DND-41 (cell line): Measurements from ENCODE around the gene PAX2.
A peak's percentile ranks its signal among the peaks of the same experiment; 100 is the strongest.

Source experiments
- ATAC-seq: fragments of 200-7000 bp; cut with Tn5 transposase; 3 replicates; pipeline ENCODE4 v1.9.1; 2021; ENCODE audit warnings: low read depth; ENCODE audit not compliant: insufficient read depth
- DNase-seq: peaks from one replicate; pipeline ENCODE4 v3.0.0-alpha.2; 2020
- H2AFZ ChIP-seq: 2 replicates; pipeline ENCODE4 v1.6.0; 2012; ENCODE audit warnings: low read depth, low read length
- H3K27ac ChIP-seq: 2 replicates; pipeline ENCODE4 v1.5.1; 2012; ENCODE audit warnings: low read length, inconsistent platforms
- H3K27me3 ChIP-seq: fragments of 200-600 bp; sonication (generic); 2 replicates; pipeline ENCODE4 v1.6.0; 2012; ENCODE audit warnings: low read length, mild to moderate bottlenecking, inconsistent platforms; ENCODE audit not compliant: insufficient read depth, poor library complexity
- H3K36me3 ChIP-seq: 2 replicates; pipeline ENCODE4 v1.5.1; 2012; ENCODE audit warnings: low read length, inconsistent platforms; ENCODE audit not compliant: insufficient read depth
- H3K4me1 ChIP-seq: 2 replicates; pipeline ENCODE4 v1.5.1; 2012; ENCODE audit warnings: mild to moderate bottlenecking, low read length; ENCODE audit not compliant: insufficient read depth
- H3K4me2 ChIP-seq: 2 replicates; pipeline ENCODE4 v1.6.0; 2012; ENCODE audit warnings: mild to moderate bottlenecking, moderate library complexity, low read length, inconsistent platforms; ENCODE audit not compliant: insufficient read depth
- H3K4me3 ChIP-seq, 2 experiments: fragments of 200-600 bp in 1 of 2; shearing (Covaris generic) in 1 of 2; 2 replicates each; pipeline ENCODE4 v1.5.1; 2012 to 2016; ENCODE audit warnings: inconsistent platforms in 2 of 2, low read length in 2 of 2, mild to moderate bottlenecking in 2 of 2, low read depth in 1 of 2, moderate library complexity in 1 of 2
- H3K79me2 ChIP-seq: 2 replicates; pipeline ENCODE4 v1.6.0; 2012; ENCODE audit warnings: low read length, inconsistent platforms; ENCODE audit not compliant: insufficient read depth
- H3K9ac ChIP-seq: 2 replicates; pipeline ENCODE4 v1.6.0; 2012; ENCODE audit warnings: low read depth, mild to moderate bottlenecking, inconsistent platforms, low read length, moderate library complexity
- H3K9me3 ChIP-seq: 2 replicates; pipeline ENCODE4 v1.5.1; 2012; ENCODE audit warnings: low read length, moderate library complexity, mild to moderate bottlenecking, inconsistent platforms; ENCODE audit not compliant: insufficient read depth, severe bottlenecking
- H4K20me1 ChIP-seq: 2 replicates; pipeline ENCODE4 v1.6.0; 2012; ENCODE audit warnings: low read length; ENCODE audit not compliant: insufficient read depth
- EZH2 ChIP-seq: IDR thresholded peaks from 3 replicates; pipeline ENCODE4 v1.6.1; 2012; ENCODE audit warnings: borderline replicate concordance, low read depth, mild to moderate bottlenecking, moderate library complexity, low read length, inconsistent platforms; ENCODE audit not compliant: severe bottlenecking
- TF ChIP-seq, protein P1 (sequence below): IDR thresholded peaks from 2 replicates; pipeline ENCODE4 v1.5.1; 2012; ENCODE audit warnings: borderline replicate concordance, low read length, moderate library complexity, mild to moderate bottlenecking; ENCODE audit not compliant: poor library complexity, severe bottlenecking; ENCODE audit errors: extremely low read depth

Gene PAX2

DNA sequence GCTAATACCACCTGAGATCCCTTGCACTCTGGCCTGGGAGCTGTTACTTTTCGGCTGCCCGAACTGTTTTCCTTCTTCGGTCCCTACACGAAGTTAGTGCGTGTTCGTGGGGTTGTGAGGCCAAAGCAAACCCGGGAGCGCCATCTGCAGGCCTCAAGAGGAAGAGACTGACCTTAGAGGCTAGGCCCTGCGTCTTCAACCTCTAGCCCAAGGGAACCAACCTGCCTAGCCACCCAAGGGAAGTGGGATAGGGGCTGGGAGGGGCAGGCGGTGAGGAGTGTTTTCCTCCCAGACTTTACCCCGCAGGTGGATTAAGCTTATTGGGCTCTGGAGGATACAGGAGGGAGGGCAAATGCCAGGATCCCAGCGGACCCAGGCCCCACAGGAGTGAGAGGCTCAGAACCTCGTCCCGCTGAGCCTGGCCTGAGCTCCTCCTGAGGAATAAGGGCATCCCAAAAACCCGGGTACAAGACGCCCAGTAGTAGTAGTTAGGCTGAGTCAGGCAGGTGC is 1.7 kb upstream of the PAX2 start:
- peaks cover 33% of the 10 kb centered on the region for H3K27me3 ChIP-seq
- TF ChIP-seq, protein P1, sequence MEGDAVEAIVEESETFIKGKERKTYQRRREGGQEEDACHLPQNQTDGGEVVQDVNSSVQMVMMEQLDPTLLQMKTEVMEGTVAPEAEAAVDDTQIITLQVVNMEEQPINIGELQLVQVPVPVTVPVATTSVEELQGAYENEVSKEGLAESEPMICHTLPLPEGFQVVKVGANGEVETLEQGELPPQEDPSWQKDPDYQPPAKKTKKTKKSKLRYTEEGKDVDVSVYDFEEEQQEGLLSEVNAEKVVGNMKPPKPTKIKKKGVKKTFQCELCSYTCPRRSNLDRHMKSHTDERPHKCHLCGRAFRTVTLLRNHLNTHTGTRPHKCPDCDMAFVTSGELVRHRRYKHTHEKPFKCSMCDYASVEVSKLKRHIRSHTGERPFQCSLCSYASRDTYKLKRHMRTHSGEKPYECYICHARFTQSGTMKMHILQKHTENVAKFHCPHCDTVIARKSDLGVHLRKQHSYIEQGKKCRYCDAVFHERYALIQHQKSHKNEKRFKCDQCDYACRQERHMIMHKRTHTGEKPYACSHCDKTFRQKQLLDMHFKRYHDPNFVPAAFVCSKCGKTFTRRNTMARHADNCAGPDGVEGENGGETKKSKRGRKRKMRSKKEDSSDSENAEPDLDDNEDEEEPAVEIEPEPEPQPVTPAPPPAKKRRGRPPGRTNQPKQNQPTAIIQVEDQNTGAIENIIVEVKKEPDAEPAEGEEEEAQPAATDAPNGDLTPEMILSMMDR, result peak; percentile 85
- no peak for TF ChIP-seq EZH2
- H3K9ac ChIP-seq, result no peak overlapping the region
- H3K27ac ChIP-seq, result no peak overlapping the region
- H3K4me1 ChIP-seq, result no peaks in the 10 kb centered on the region
- H3K4me2 ChIP-seq, result no peak overlapping the region
- H3K4me3 ChIP-seq, result no peak overlapping the region
- H3K9me3 ChIP-seq, result no peaks in the 10 kb centered on the region
- ATAC-seq (peak; percentile 89), DNase-seq (peak; percentile 51)
- no peaks in the 10 kb centered on the region; the same call in 1 of the 2 replicates for H4K20me1 ChIP-seq
- no peak overlapping the region for H2AFZ ChIP-seq
- H3K36me3 ChIP-seq, result no peaks in the 10 kb centered on the region
- H3K79me2 ChIP-seq, result no peaks in the 10 kb centered on the region

DNA sequence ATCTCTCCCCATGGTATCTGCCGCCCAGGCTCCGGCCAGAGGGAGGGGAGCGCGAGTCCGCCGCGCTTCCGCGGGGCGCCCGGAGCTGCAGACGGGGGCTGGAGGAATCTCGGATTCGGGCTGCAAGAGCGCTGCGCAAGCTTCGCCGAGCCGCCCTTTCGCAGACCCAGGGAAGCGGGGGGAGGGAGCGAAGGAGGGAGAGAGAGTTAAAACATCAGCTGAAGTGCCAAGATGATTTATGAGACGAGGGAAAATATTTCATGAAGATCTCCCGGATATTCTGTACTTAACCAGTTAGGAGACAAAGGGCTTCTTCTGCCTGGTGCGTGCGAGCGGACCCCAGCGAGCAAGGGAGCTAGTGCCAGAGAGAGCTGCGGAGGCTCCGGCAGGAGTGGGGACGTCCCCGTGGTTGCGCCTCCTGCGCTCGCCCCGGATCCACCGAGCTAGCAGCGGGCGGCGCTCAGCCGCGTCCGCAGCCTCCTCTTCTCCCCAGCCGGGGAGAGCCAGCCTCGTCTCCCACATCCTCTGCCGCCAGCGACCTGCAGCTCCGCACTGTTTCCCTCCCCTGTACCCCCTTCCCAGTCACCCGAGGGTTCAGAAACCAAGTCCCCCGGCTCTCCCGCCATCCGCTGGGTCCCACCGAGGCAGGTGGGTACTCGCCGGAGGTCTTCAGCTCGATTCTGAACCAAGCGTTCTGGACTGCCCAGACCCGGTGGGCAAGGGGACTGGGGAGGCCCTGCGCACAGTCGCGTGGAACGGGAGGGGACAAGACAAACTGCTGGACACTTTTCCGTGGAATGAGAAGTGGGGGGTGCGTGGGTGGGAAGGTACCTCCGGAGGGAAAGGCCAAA is 1.0 kb upstream of the PAX2 start:
- Histone ChIP-seq H2AFZ (no peak overlapping the region), H3K4me3 (no peak overlapping the region), H3K27me3 (peaks cover 36% of the 10 kb centered on the region), H3K4me2 (no peak overlapping the region), H3K9ac (no peak overlapping the region), H3K79me2 (no peaks in the 10 kb centered on the region), H3K27ac (no peak overlapping the region), H3K36me3 (no peaks in the 10 kb centered on the region), H4K20me1 (no peaks in the 10 kb centered on the region; the same call in 1 of the 2 replicates), H3K4me1 (no peaks in the 10 kb centered on the region), H3K9me3 (no peaks in the 10 kb centered on the region)
- TF ChIP-seq, protein P1, result no peak
- no peak for TF ChIP-seq EZH2
- DNase-seq, result no peak
- no peak for ATAC-seq

GRCh38 chr10:100745882-100746783 is 751 bp downstream of the PAX2 start:
- DNase-seq, result no peak
- Histone ChIP-seq H3K4me3 (no peak overlapping the region), H3K9ac (no peak overlapping the region), H3K4me2 (no peak overlapping the region), H3K27me3 (peaks cover 48% of the 10 kb centered on the region), H4K20me1 (no peaks in the 10 kb centered on the region; the same call in 1 of the 2 replicates), H2AFZ (no peak overlapping the region), H3K27ac (no peak overlapping the region), H3K36me3 (no peaks in the 10 kb centered on the region), H3K4me1 (no peaks in the 10 kb centered on the region), H3K9me3 (no peaks in the 10 kb centered on the region), H3K79me2 (no peaks in the 10 kb centered on the region)
- no peak for ATAC-seq
- TF ChIP-seq, protein P1, result no peak
- TF ChIP-seq EZH2, result no peak
